H1 (cell line): ENCODE results near the gene NPBWR2. TPM values are rescaled to one million over a fixed set of nuclear protein-coding genes. Genes with fewer than 3 reads are reported as not detected.

Experiments
- CTCF ChIA-PET: fragments of 300-600 bp; sonication (Branson Sonifier 250); formaldehyde crosslinking; loops from one replicate; lab custom pipeline; 2021; ENCODE audit not compliant: partially characterized antibody; lab: Charles Lee
- POLR2A ChIA-PET: fragments of 300-600 bp; sonication (Branson Sonifier 250); formaldehyde crosslinking; loops from one replicate; lab custom pipeline; 2021; ENCODE audit warnings: inconsistent platforms; ENCODE audit not compliant: partially characterized antibody; lab: Charles Lee
- DNase-seq, 2 experiments: peaks; one replicate each; pipeline versions ENCODE4 v3.0.0 to v3.0.0-alpha.2; 2010 to 2022; ENCODE audit warnings: low spot score in 2 of 2, low read depth in 1 of 2, mixed read lengths in 1 of 2
- FAIRE-seq: peaks from 2 replicates; lab custom pipeline; 2011; peaks lifted over from hg19 to GRCh38; lab: Jason Lieb, UNC
- H2AFZ ChIP-seq: 2 replicates; pipeline ENCODE4 v1.8.1; 2012; ENCODE audit warnings: low read length, inconsistent platforms
- H2AK5ac ChIP-seq: 2 replicates; pipeline ENCODE4 v1.6.1; 2013; ENCODE audit warnings: low read depth, low read length
- H2BK120ac ChIP-seq: replicated peaks from 2 replicates; pipeline ENCODE3; 2013; ENCODE audit warnings: low read depth, low read length, inconsistent platforms
- H2BK12ac ChIP-seq: 2 replicates; pipeline ENCODE4 v1.6.1; 2013; ENCODE audit warnings: low read depth, low read length
- H2BK15ac ChIP-seq: 2 replicates; pipeline ENCODE4 v1.6.1; 2013; ENCODE audit warnings: low read length
- H2BK20ac ChIP-seq: 2 replicates; pipeline ENCODE4 v1.6.1; 2013; ENCODE audit warnings: low read length
- H2BK5ac ChIP-seq: 2 replicates; pipeline ENCODE4 v1.6.1; 2013; ENCODE audit warnings: low read depth, low read length
- H3K14ac ChIP-seq: 2 replicates; pipeline ENCODE4 v1.6.1; 2013; ENCODE audit warnings: inconsistent platforms; ENCODE audit not compliant: insufficient read length
- H3K18ac ChIP-seq: 2 replicates; pipeline ENCODE4 v1.6.1; 2013; ENCODE audit warnings: low read length; ENCODE audit errors: extremely low read depth
- H3K23ac ChIP-seq: 2 replicates; pipeline ENCODE4 v1.6.1; 2013; ENCODE audit warnings: inconsistent platforms; ENCODE audit not compliant: insufficient read length
- H3K23me2 ChIP-seq: 2 replicates; pipeline ENCODE4 v1.6.1; 2013; ENCODE audit warnings: low read depth, low read length
- H3K27ac ChIP-seq: 2 replicates; pipeline ENCODE4 v1.6.1; 2011; ENCODE audit warnings: low read depth, low read length, inconsistent platforms
- H3K27me3 ChIP-seq, 4 experiments: replicated peaks in 1 of 4; 1 replicate in 1 of 4; 2 replicates in 3 of 4; pipeline versions ENCODE4 v1.6.1 to v1.8.1; 2011 to 2013; ENCODE audit warnings: low read length in 3 of 4, mild to moderate bottlenecking in 3 of 4, inconsistent platforms in 2 of 4, mixed read lengths in 2 of 4, moderate library complexity in 1 of 4; ENCODE audit not compliant: control insufficient read depth in 3 of 4, insufficient read depth in 3 of 4; ENCODE audit errors: extremely low read depth in 1 of 4
- H3K36me3 ChIP-seq, 4 experiments: 2 replicates each; pipeline versions ENCODE4 v1.6.1 to v1.8.1; 2011 to 2013; ENCODE audit warnings: mild to moderate bottlenecking in 4 of 4, low read length in 3 of 4, moderate library complexity in 2 of 4, control low read depth in 1 of 4, inconsistent platforms in 1 of 4; ENCODE audit not compliant: insufficient read depth in 4 of 4, control insufficient read depth in 2 of 4
- H3K4ac ChIP-seq: replicated peaks from 2 replicates; pipeline ENCODE3; 2013; ENCODE audit warnings: low read length, low read depth, mixed read lengths, inconsistent platforms; ENCODE audit not compliant: insufficient read length
- H3K4me1 ChIP-seq, 4 experiments: replicated peaks in 1 of 4; 1 replicate in 1 of 4; 2 replicates in 3 of 4; pipeline versions ENCODE4 v1.6.1 to v1.8.1; 2011 to 2013; ENCODE audit warnings: low read length in 3 of 4, inconsistent platforms in 2 of 4, mixed read lengths in 1 of 4; ENCODE audit not compliant: insufficient read depth in 4 of 4, control insufficient read depth in 3 of 4
- H3K4me2 ChIP-seq, 2 experiments: 2 replicates each; pipeline versions ENCODE4 v1.6.1 to v1.8.1; 2011 to 2013; ENCODE audit warnings: low read depth in 2 of 2, low read length in 2 of 2, control low read depth in 1 of 2, inconsistent platforms in 1 of 2, mild to moderate bottlenecking in 1 of 2; ENCODE audit not compliant: insufficient read depth in 1 of 2
- H3K4me3 ChIP-seq, 4 experiments: fragments of 200-600, 300-600 bp in 1 of 4; sonication (generic), shearing (Covaris generic), sonication (Bioruptor Twin) in 1 of 4; 2 replicates each; pipeline versions ENCODE4 v1.5.1 to v1.8.1; 2011 to 2016; ENCODE audit warnings: low read length in 4 of 4, low read depth in 3 of 4, control low read depth in 2 of 4, inconsistent platforms in 2 of 4, mild to moderate bottlenecking in 2 of 4, mixed read lengths in 1 of 4, moderate library complexity in 1 of 4; ENCODE audit not compliant: insufficient read depth in 2 of 4; ENCODE audit errors: extremely low read depth in 1 of 4
- H3K56ac ChIP-seq: replicated peaks from 2 replicates; pipeline ENCODE3; 2013; ENCODE audit warnings: low read depth, mild to moderate bottlenecking, mixed read lengths, low read length, inconsistent platforms; ENCODE audit not compliant: insufficient read length
- H3K79me1 ChIP-seq: 2 replicates; pipeline ENCODE4 v1.6.1; 2013; ENCODE audit warnings: low read depth, low read length, control low read depth
- H3K79me2 ChIP-seq, 2 experiments: 2 replicates each; pipeline versions ENCODE4 v1.6.1 to v1.8.1; 2012 to 2013; ENCODE audit warnings: low read length in 2 of 2, mild to moderate bottlenecking in 2 of 2, inconsistent platforms in 1 of 2; ENCODE audit not compliant: insufficient read depth in 2 of 2, control insufficient read depth in 1 of 2
- H3K9ac ChIP-seq, 4 experiments: replicated peaks in 1 of 4; 1 replicate in 1 of 4; 2 replicates in 3 of 4; pipeline versions ENCODE4 v1.6.1 to v1.8.1; 2011 to 2013; ENCODE audit warnings: low read depth in 3 of 4, low read length in 3 of 4, control low read depth in 2 of 4, mild to moderate bottlenecking in 2 of 4, moderate library complexity in 2 of 4, inconsistent platforms in 1 of 4; ENCODE audit errors: extremely low read depth in 1 of 4
- H3K9me3 ChIP-seq, 2 experiments: 2 replicates each; pipeline versions ENCODE4 v1.6.1 to v1.8.1; 2012 to 2013; ENCODE audit warnings: mild to moderate bottlenecking in 2 of 2, moderate library complexity in 2 of 2, control low read depth in 1 of 2, inconsistent platforms in 1 of 2, low read depth in 1 of 2, low read length in 1 of 2, mixed read lengths in 1 of 2; ENCODE audit not compliant: insufficient read depth in 2 of 2
- H4K20me1 ChIP-seq, 2 experiments: replicated peaks in 1 of 2; 2 replicates each; pipeline versions ENCODE3 to v1.8.1; 2011 to 2013; ENCODE audit warnings: inconsistent platforms in 2 of 2, low read length in 2 of 2, mild to moderate bottlenecking in 1 of 2; ENCODE audit not compliant: insufficient read depth in 2 of 2, control insufficient read depth in 1 of 2
- H4K5ac ChIP-seq: 2 replicates; pipeline ENCODE4 v1.6.1; 2013; ENCODE audit warnings: low read length, low read depth, mixed read lengths, inconsistent platforms; ENCODE audit not compliant: insufficient read length
- H4K8ac ChIP-seq: 2 replicates; pipeline ENCODE4 v1.8.0; 2013; ENCODE audit warnings: mild to moderate bottlenecking, moderate library complexity, low read length, inconsistent platforms; ENCODE audit not compliant: insufficient read depth; ENCODE audit errors: extremely low read depth
- H4K91ac ChIP-seq: replicated peaks from 2 replicates; pipeline ENCODE3; 2013; ENCODE audit warnings: low read length, mixed read lengths, inconsistent platforms; ENCODE audit not compliant: insufficient read length
- ASH2L ChIP-seq: fragments of 200-600, 300-600 bp; sonication (generic); IDR thresholded peaks from one replicate; pipeline ENCODE4 v1.7.1; 2017; ENCODE audit warnings: low read length
- FOSL1 ChIP-seq: IDR thresholded peaks from 2 replicates; pipeline ENCODE4 v1.6.1; 2011; ENCODE audit warnings: mild to moderate bottlenecking, low read depth, low read length, moderate library complexity; ENCODE audit not compliant: insufficient read depth
- HDAC2 ChIP-seq, 2 experiments: fragments of 300-600 bp in 1 of 2; sonication (generic) in 1 of 2; IDR thresholded peaks; 2 replicates each; pipeline ENCODE4 v1.6.1; 2011 to 2012; ENCODE audit warnings: low read depth in 2 of 2, low read length in 2 of 2, mild to moderate bottlenecking in 2 of 2, moderate library complexity in 2 of 2, borderline replicate concordance in 1 of 2, inconsistent platforms in 1 of 2
- KDM4A ChIP-seq: IDR thresholded peaks from one replicate; pipeline ENCODE4 v1.7.1; 2012; ENCODE audit warnings: low read depth, mild to moderate bottlenecking, moderate library complexity, low read length, inconsistent platforms; ENCODE audit not compliant: severe bottlenecking
- MAX ChIP-seq: IDR thresholded peaks from 2 replicates; pipeline ENCODE4 v1.6.1; 2012; ENCODE audit warnings: inconsistent platforms
- NANOG ChIP-seq: IDR thresholded peaks from 2 replicates; pipeline ENCODE4 v1.6.1; 2011; ENCODE audit warnings: low read length, low read depth, mild to moderate bottlenecking, inconsistent platforms; ENCODE audit not compliant: insufficient read depth, poor library complexity, severe bottlenecking
- RBBP5 ChIP-seq: IDR thresholded peaks from 2 replicates; pipeline ENCODE4 v1.7.1; 2012; ENCODE audit warnings: low read depth, mild to moderate bottlenecking, inconsistent platforms, low read length, moderate library complexity, borderline replicate concordance
- TAF1 ChIP-seq: IDR thresholded peaks from 2 replicates; pipeline ENCODE4 v1.6.1; 2011; ENCODE audit warnings: mild to moderate bottlenecking, low read depth, low read length
- WGBS, 2 experiments: shearing (Covaris generic) in 1 of 2; methylation state at CpG; one replicate each; pipeline versions ENCODE4 v1.1.6 to v1.1.7; 2013 to 2015; ENCODE audit warnings: low lambda C conversion rate in 2 of 2, mixed read lengths in 2 of 2, inconsistent platforms in 1 of 2, low coverage in 1 of 2, missing lambda C conversion rate in 1 of 2; ENCODE audit not compliant: insufficient replicate concordance in 2 of 2, insufficient coverage in 1 of 2, insufficient read length in 1 of 2; ENCODE audit errors: extremely low coverage in 1 of 2, missing lambda C conversion rate in 1 of 2; 5-methylcytosine and 5-hydroxymethylcytosine counted together
- polyA plus RNA-seq, 7 experiments: library from polyadenylated mRNA; depleted of rRNA in 3 of 7; stranded (reverse) in 5 of 7; unstranded in 2 of 7; fragments of >200 nt in 5 of 7; fragments of 200-250 nt in 2 of 7; gene quantifications; 1 replicate in 5 of 7; 2 replicates in 1 of 7; 4 replicates in 1 of 7; pipeline versions ENCODE4 v1.2.1 to v1.2.3, GENCODE V29; 2011 to 2013; ENCODE audit warnings: missing spikeins in 2 of 7, mixed read lengths in 2 of 7
- total RNA-seq: library from RNA; stranded (reverse); fragmentation: NEBNext Ultra II Directional; extraction: Animal tissue kit (Norgen Biotek cat#: 25700); gene quantifications from 2 replicates; pipeline ENCODE4 v1.2.1, GENCODE V29; 2021

Gene NPBWR2
- total and polyA plus RNA-seq, 2 of the 8 experiments (the other 6 are each of a cell fraction or from before 2014, with no cell fraction given), result not detected

- H2AFZ ChIP-seq, result 0 out of 2 replicates have a peak within 1 kb of the TSS, but pooled peaks have one; percentile 14
- DNase-seq (no peak), FAIRE-seq (no peak)
- H2AK5ac ChIP-seq, result no peak within 1 kb of the TSS
- peak within 1 kb of the TSS; percentile 95; the same call in 1 of the 2 replicates for H2BK12ac ChIP-seq
- H3K79me1 ChIP-seq, result no peaks in the 10 kb centered on the region
- peak within 1 kb of the TSS; percentile 88 to 98 for H3K4me2 ChIP-seq
- H3K36me3 ChIP-seq, result no peaks in the 10 kb centered on the region
- peak within 1 kb of the TSS; percentile 9 for H4K5ac ChIP-seq
- peak within 1 kb of the TSS; percentile 42 to 73 (median 52) for H3K4me3 ChIP-seq
- no peak within 1 kb of the TSS for H2BK120ac ChIP-seq
- no peak within 1 kb of the TSS for H4K91ac ChIP-seq
- peak within 1 kb of the TSS in 1 of 4 experiments; percentile 22; a peak in 1 of 7 replicates for H3K9ac ChIP-seq
- no peak within 1 kb of the TSS for H3K4ac ChIP-seq
- no peaks in the 10 kb centered on the region for H3K79me2 ChIP-seq
- H2BK15ac ChIP-seq, result 0 out of 2 replicates have a peak within 1 kb of the TSS, but pooled peaks have one; percentile 29
- peak within 1 kb of the TSS; percentile 63; the same call in 1 of the 2 replicates for H4K8ac ChIP-seq
- H2BK5ac ChIP-seq, result no peak within 1 kb of the TSS; the same call in 1 of the 2 replicates
- H3K27ac ChIP-seq, result no peak within 1 kb of the TSS
- no peak within 1 kb of the TSS for H3K56ac ChIP-seq
- peak within 1 kb of the TSS; percentile 32 for H3K18ac ChIP-seq
- H2BK20ac ChIP-seq, result no peak within 1 kb of the TSS
- 5% methylated on average over 38 of the region's 86 CpGs; no CpG with 5 or more reads in 1 of the 2 experiments for WGBS, 2 experiments
- H3K9me3 ChIP-seq, result no peaks in the 10 kb centered on the region
- peaks cover 0 to 28% (median 14%) of the 10 kb centered on the region in 4 experiments; a peak in 6 of 7 replicates for H3K4me1 ChIP-seq
- H3K23me2 ChIP-seq, result peaks cover 21% of the 10 kb centered on the region; the same call in 1 of the 2 replicates
- peaks cover 0 to 1% of the 10 kb centered on the region in 2 experiments for H4K20me1 ChIP-seq
- H3K27me3 ChIP-seq, result peaks cover 6 to 57% (median 42%) of the 10 kb centered on the region in 4 experiments
- no peak within 1 kb of the TSS for H3K23ac ChIP-seq
- POLR2A ChIA-PET, result interaction anchor here (0.6 to 1.4 kb wide), 8 partner anchors 9 to 97 kb away, joined by 3 to 6 read pairs (median 3); partner anchors contain the start of gene TCEA2
- CTCF ChIA-PET, result interaction anchor here (0.7 to 13.0 kb wide), 20 partner anchors 9 to 321 kb away, joined by 3 to 144 read pairs (median 4); partner anchors contain the start of genes PRPF6, SOX18 and TCEA2
- H3K14ac ChIP-seq, result no peak within 1 kb of the TSS
- TF ChIP-seq ASH2L, result no peak
- TF ChIP-seq RBBP5, result 0 out of 2 replicates have a peak, but pooled peaks have one; percentile 28
- TF ChIP-seq HDAC2 (IDR thresholded peaks at IDR 0.05; ENCODE audit: borderline replicate concordance in 1 of 2, low read depth in 2 of 2, low read length in 2 of 2), result 0 out of 4 replicates have a peak, but pooled peaks of 1 of the 2 experiments have one; percentile 21
- TF ChIP-seq KDM4A, result peak; percentile 93
- 0 out of 2 replicates have a peak, but pooled peaks have one; percentile 33 for TF ChIP-seq TAF1
- no peak for TF ChIP-seq FOSL1
- peak; percentile 40 for TF ChIP-seq MAX
- no peak for TF ChIP-seq NANOG
Measured at GRCh38 chr20:64083804-64084684, 23.3 kb downstream of the NPBWR2 start, which contains the start of gene LKAAEAR1. LKAAEAR1 (minus strand) TSS chr20:64084398; CDS start chr20:64084219, 179 bp downstream.
